Fibroblast of lung (primary cell): ENCODE measurements around the gene NRSN2.

Experiments
- EZH2 ChIP-seq: IDR thresholded peaks from 2 replicates; pipeline ENCODE4 v1.5.1; 2012; ENCODE audit warnings: low read length, control low read depth, mild to moderate bottlenecking; ENCODE audit errors: missing control alignments
- TF ChIP-seq, protein P1 (sequence below), 2 donors: IDR thresholded peaks in 1 of 2; conservative IDR thresholded peaks in 1 of 2; 1 replicate in 1 of 2; 2 replicates in 1 of 2; pipeline ENCODE4 v1.5.1; 2011 to 2012; ENCODE audit warnings: low read length in 2 of 2, control low read depth in 1 of 2, inconsistent platforms in 1 of 2, low read depth in 1 of 2, mild to moderate bottlenecking in 1 of 2

DNA sequence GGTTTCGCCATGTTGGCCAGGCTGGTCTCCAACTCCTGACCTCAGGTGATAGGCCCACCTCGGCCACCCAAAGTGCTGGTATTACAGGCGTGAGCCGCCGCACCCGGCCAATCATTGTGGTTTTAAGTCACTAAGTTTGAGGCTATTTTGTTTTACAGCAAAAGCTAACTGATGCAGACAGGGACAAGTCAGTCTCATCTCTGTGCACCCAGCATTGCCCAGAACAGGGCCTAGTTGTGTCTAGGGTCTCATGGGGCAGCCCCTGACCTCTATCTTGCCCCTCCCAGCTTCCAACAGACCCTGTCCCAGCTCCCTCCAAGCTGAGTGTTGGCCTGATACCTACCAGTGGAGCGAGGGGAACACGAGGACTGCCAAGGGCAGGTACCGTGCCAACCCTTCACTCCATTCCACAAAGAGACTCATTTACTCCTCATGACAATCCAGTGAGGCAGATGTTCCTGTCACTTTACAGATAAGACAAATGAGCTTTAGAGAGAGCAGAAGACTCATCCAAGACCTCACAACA, 52.3 kb downstream of the NRSN2 start:
- TF ChIP-seq, protein P1, sequence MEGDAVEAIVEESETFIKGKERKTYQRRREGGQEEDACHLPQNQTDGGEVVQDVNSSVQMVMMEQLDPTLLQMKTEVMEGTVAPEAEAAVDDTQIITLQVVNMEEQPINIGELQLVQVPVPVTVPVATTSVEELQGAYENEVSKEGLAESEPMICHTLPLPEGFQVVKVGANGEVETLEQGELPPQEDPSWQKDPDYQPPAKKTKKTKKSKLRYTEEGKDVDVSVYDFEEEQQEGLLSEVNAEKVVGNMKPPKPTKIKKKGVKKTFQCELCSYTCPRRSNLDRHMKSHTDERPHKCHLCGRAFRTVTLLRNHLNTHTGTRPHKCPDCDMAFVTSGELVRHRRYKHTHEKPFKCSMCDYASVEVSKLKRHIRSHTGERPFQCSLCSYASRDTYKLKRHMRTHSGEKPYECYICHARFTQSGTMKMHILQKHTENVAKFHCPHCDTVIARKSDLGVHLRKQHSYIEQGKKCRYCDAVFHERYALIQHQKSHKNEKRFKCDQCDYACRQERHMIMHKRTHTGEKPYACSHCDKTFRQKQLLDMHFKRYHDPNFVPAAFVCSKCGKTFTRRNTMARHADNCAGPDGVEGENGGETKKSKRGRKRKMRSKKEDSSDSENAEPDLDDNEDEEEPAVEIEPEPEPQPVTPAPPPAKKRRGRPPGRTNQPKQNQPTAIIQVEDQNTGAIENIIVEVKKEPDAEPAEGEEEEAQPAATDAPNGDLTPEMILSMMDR (conservative IDR thresholded peaks at IDR 0.05 in 1 of 2, IDR thresholded peaks at IDR 0.05 in 1 of 2; ENCODE audit: low read depth in 1 of 2, low read length in 2 of 2), result no peak
- no peak for TF ChIP-seq EZH2
